Measurements from ENCODE around the gene CMTM6. TPM values are rescaled to one million over a fixed set of nuclear protein-coding genes. Genes with fewer than 3 reads are reported as not detected.

The CMTM6 gene
- total and polyA plus RNA-seq, 2 of the 13 experiments (the other 11 are each of a cell fraction or from before 2014, with no cell fraction given) = 25.6 to 55.7 TPM

- TF ChIP-seq ZNF343 (CRISPR knock-in tag; IDR thresholded peaks at IDR 0.05) = no peak
- TF ChIP-seq ARHGAP35 (CRISPR knock-in tag; IDR thresholded peaks at IDR 0.05; ENCODE audit: borderline replicate concordance) = no peak
- no peak for TF ChIP-seq DPF2 (CRISPR knock-in tag; IDR thresholded peaks at IDR 0.05; ENCODE audit: borderline replicate concordance, low read depth)
- no peak for TF ChIP-seq MAX (IDR thresholded peaks at IDR 0.05)
- no peak for TF ChIP-seq TCF12 (IDR thresholded peaks at IDR 0.05)
- no peak for TF ChIP-seq TCF12 (CRISPR knock-in tag; IDR thresholded peaks at IDR 0.05)
- no peak for TF ChIP-seq ZNF720 (CRISPR knock-in tag; IDR thresholded peaks at IDR 0.05)
- TF ChIP-seq EEA1 (CRISPR knock-in tag; IDR thresholded peaks at IDR 0.05; ENCODE audit: borderline replicate concordance) = no peak
- no peak for TF ChIP-seq ATF2 (CRISPR knock-in tag; IDR thresholded peaks at IDR 0.05)
- TF ChIP-seq ZNF777 (CRISPR knock-in tag; IDR thresholded peaks at IDR 0.05) = no peak
- no peak for TF ChIP-seq ZNF570 (CRISPR knock-in tag; IDR thresholded peaks at IDR 0.05; ENCODE audit: borderline replicate concordance)
- no peak for TF ChIP-seq MYC (CRISPR knock-in tag; IDR thresholded peaks at IDR 0.05; ENCODE audit: borderline replicate concordance)
- peak; percentile 66; the same call in 1 of the 2 replicates for TF ChIP-seq MIXL1 (CRISPR knock-in tag; IDR thresholded peaks at IDR 0.05)
- 0 out of 2 replicates have a peak, but pooled peaks have one; percentile 15 for TF ChIP-seq BCL6 (CRISPR knock-in tag; IDR thresholded peaks at IDR 0.05)
- TF ChIP-seq ZBTB42 (CRISPR knock-in tag; IDR thresholded peaks at IDR 0.05) = no peak
- TF ChIP-seq TFDP2 (CRISPR knock-in tag; IDR thresholded peaks at IDR 0.05) = no peak
- peak; percentile 27; the same call in 1 of the 2 replicates for TF ChIP-seq GATAD2A (CRISPR knock-in tag; IDR thresholded peaks at IDR 0.05)
- no peak for TF ChIP-seq NFATC3 (CRISPR knock-in tag; IDR thresholded peaks at IDR 0.05)
- TF ChIP-seq PPARG (CRISPR knock-in tag; conservative IDR thresholded peaks at IDR 0.05) = 0 out of 2 replicates have a peak, but pooled peaks have one; percentile 45
- TF ChIP-seq SRSF1 (optimal IDR thresholded peaks at IDR 0.05; ENCODE audit: low read depth, low read length) = no peak
- no peak for TF ChIP-seq ZSCAN29 (CRISPR knock-in tag; conservative IDR thresholded peaks at IDR 0.05)
- TF ChIP-seq ZMYM2 (CRISPR knock-in tag; IDR thresholded peaks at IDR 0.05) = no peak
- TF ChIP-seq, protein P1, sequence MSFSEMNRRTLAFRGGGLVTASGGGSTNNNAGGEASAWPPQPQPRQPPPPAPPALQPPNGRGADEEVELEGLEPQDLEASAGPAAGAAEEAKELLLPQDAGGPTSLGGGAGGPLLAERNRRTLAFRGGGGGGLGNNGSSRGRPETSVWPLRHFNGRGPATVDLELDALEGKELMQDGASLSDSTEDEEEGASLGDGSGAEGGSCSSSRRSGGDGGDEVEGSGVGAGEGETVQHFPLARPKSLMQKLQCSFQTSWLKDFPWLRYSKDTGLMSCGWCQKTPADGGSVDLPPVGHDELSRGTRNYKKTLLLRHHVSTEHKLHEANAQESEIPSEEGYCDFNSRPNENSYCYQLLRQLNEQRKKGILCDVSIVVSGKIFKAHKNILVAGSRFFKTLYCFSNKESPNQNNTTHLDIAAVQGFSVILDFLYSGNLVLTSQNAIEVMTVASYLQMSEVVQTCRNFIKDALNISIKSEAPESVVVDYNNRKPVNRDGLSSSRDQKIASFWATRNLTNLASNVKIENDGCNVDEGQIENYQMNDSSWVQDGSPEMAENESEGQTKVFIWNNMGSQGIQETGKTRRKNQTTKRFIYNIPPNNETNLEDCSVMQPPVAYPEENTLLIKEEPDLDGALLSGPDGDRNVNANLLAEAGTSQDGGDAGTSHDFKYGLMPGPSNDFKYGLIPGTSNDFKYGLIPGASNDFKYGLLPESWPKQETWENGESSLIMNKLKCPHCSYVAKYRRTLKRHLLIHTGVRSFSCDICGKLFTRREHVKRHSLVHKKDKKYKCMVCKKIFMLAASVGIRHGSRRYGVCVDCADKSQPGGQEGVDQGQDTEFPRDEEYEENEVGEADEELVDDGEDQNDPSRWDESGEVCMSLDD (CRISPR knock-in tag; IDR thresholded peaks at IDR 0.05; ENCODE audit: borderline replicate concordance) = no peak
- TF ChIP-seq MAZ (IDR thresholded peaks at IDR 0.05; ENCODE audit: borderline replicate concordance, low read depth, low read length) = no peak
- TF ChIP-seq MAZ (CRISPR knock-in tag; IDR thresholded peaks at IDR 0.05; ENCODE audit: low read depth) = no peak
- TF ChIP-seq IRF2 (CRISPR knock-in tag; IDR thresholded peaks at IDR 0.05) = 0 out of 2 replicates have a peak, but pooled peaks have one; percentile 41
Measured at GRCh38 chr3:32510075-32510724, 7.5 kb upstream of the CMTM6 start (continued).
